GM19438 (cell line): ENCODE results near the gene METRNL.

Experiments
- ATAC-seq: cut with Tn5 transposase; IDR thresholded peaks from one replicate; pipeline ENCODE4 v1.9.1; 2021; ENCODE audit warnings: low read depth; ENCODE audit not compliant: unreplicated experiment

The METRNL gene

DNA sequence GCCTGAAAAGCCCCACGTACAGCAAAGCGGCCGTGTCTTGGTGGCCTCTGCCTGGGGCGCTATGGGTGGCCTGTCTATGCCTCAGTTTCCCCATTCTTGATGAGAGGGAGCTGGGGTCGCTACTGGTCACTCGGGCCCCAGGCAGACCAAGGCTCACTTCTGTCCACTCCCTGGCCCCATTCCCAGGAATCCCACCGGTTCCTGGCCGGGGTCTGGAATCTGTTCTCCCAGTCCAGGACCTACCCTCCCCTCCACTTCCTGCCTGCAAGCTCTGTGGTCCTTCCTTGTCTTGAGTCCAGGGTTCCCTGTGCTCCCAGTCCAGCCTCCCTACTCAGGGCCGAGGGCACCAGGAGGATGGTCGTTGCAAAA is 24.5 kb downstream of the METRNL start:
- ATAC-seq, result no peak

DNA sequence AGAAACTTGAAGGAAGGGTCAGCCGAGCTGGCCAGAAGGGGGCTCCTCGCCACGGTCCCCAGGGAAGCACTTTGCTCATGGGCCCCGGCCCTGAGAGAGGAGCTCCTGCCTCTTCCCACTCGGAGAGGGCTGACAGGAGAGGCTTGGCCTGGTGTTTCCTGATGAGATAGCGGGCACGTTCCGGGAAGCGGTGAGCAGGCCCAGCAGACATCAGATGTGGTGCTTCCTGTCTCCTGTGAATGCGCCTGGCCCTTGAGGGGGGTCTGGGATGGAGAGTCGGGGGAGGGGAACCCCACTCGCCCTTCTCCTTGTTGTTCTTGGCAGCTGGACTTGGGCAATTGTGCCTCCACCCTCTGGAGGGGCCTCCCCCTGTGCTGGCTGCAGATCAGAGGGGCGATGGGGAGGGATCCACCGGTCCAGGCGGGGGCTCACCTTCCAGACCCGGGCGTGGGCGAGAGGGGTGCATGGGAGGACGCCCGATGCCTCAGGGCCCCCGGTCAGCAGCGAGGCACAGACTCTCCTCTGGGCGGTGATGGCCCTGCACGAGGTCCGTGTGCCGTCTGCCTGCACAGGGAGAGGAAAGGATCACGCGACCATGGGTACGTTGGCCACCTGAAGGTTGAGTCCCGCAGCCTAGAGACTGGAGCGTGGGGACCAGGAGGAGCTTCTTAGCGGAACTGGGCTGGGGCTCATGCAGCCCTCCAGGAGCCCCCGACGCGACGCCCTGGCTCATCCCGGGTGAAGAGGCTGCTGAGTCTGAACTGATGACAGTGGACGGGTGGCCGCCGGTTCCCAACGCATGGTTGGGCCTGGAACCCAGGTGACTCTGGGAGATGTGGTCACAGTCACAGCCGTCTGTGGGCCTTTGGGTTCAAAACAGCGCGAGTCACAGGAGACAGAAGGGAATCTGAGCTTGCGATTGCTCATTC is 25.4 kb downstream of the METRNL start:
- no peak for ATAC-seq

DNA sequence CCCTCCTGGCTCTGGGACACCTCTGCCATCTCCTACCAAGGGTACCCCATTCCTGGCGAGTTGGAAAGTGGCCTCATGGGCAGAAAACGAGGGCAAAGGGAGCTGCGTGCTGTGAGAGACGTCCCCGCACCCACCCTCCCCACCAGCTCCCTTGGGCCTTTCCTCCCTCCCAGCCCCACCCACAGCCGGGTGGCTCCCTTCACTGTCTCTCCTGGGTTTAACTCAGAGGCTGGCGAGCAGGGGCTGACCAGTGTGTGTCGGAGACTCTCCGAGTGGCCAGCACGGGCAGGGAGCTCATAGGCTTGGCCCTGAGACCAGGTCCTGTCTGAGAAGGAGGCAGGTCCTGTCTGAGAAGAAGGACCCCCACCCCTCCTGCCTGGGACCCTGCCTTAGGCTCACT is 26.1 kb downstream of the METRNL start:
- ATAC-seq, result no peak

DNA sequence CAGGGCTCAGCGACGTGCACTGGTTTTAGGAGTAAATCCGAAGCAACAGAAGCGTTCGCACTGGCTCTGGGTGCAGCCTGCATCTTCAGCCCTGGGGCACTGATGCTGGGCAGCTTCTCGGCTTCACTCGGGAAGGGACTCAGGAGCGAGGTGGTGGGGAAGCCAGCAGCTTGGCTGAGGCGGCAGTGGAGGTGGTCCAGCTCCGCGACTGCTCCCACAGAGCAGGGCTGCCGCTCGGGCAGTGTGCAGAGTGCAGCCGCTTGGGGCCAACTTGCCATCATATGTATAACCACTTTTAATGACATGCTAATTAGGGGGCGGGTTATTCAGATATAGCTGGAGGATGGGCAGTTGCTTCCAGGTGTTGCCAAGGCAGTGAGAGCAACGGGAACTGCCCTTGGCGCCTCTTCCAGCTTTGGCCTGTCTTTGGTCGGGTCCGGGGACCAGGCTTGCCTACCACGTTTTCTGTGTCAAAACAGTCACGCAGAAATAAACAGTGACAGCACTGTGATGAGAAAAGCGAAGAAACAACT is 26.7 kb downstream of the METRNL start:
- no peak for ATAC-seq

DNA sequence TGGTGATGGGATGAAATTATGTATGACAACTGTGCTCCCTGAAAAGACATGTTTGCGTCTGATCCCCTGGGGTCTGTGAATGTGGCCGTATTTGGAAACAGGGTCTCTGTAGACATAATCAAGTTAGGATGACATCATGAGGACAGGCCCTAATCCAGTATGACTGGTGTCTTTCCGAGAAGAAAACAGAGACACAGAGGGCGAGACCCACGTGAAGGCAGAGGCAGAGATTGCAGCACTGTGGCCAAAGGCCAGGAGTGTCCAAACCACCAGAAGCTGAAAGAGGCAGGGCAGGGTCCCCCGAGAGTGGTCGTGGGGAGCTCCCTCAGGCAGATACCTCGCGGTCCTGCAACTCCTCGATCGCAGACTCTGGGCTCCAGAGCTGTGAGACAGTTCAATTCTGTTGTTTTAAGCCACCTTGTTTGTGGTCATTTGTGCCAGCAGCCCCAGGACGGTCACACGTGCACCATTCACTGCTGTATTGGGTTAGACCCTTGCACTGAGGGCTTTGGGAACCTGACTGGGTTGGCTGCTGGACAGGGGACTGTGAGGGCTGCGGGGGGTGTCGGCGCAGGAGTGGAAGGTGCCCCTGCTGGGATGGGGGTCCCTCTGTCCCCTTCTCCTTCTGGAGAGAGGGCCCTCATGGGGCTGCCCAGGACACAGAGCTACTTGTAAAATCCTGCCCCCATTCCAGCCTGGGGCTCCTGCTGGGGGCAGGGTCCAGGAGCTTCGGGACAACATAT is 27.7 kb downstream of the METRNL start:
- no peak for ATAC-seq

DNA sequence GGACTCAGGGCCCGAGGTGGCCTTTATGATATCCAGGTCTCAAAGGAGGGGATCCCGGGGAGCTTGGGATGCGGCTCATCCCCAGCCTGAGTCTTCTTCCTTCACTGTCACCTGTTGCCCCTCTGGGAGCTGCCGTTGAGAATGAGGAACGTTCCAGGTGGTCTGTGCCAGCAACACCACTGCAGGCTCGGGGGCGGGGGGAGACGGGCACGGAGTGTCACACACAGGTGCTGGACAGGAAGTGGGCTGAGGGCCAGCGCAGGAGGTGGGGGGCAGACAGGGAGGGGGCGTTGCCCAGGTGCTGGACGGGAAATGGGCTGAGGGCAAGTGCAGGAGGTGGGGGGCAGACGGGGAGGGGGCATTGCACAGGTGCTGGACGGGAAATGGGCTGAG is 28.2 kb downstream of the METRNL start:
- no peak for ATAC-seq

DNA sequence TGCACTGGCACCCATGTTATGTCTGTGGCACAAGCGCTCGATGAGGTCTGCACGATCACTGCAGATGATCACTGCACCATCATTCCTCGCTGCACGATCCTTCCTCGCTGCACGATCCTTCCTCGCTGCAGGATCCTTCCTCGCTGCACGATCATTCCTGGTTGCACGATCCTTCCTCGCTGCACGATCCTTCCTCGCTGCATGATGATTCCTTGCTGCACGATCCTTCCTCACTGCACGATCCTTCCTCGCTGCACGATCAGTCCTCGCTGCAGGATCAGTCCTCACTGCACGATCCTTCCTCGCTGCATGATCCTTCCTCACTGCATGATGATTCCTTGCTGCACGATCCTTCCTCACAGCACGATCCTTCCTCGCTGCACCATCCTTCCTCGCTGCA is 29.3 kb downstream of the METRNL start:
- no peak for ATAC-seq

DNA sequence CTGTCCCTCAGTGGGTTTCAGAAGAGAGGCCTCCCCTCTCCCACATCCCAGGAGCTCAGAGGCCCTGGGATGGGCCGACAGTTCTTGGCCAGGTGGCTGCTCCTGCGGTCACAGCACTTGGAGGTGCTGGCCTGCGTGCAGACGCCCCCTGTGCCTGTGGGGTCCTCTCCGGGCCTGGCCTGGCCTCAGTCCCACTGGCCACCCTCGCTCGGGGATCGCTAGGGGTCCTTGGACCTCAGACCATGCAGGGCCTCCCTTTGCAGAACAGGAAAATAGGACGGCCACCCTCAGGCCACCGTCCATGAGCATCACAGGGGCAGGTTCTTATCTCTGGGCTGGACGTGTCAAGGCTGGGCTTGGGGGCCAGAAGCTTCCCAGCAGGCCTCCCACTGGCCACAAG is 30.0 kb downstream of the METRNL start:
- ATAC-seq, result no peak

DNA sequence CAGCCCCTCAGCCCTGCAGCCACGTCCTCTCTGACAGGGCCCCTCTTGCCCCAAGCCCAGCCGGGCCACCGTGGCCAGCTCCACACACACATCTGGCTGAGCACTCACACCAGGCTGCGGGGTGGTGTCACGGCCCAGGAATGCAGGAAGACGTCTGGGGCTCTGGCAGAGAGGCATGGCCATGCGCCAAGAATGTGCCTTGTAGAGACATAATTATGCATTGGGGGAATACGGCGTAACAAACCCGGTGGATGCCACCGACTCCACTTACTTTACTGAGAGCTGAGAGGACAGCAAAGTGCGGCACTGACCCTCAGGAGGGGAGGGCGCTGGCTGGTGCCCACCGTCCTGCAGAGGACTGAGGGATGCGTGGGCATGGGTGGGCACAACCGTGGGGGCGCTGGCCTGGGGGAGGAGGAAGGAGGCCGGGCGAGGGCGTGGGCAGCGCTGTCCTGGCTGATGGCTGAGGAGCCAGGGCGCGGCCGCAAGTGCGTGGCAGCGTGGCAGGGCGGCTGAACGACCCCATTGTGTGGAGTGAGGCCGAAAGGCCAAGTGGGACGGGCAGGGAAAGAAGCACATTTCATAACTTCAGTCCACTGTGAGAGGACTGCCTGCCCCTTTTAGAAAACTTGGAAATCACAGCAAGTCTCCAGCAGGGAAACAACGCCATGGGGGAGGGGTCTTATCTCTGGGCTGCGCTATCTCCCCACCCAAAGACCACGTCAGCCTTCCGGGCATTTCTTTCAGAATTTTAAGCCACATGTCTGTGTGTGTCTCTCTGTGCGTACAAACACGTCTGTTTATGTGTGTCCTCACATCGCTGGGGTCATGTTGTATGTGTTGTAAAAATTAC is 30.6 kb downstream of the METRNL start:
- no peak for ATAC-seq

DNA sequence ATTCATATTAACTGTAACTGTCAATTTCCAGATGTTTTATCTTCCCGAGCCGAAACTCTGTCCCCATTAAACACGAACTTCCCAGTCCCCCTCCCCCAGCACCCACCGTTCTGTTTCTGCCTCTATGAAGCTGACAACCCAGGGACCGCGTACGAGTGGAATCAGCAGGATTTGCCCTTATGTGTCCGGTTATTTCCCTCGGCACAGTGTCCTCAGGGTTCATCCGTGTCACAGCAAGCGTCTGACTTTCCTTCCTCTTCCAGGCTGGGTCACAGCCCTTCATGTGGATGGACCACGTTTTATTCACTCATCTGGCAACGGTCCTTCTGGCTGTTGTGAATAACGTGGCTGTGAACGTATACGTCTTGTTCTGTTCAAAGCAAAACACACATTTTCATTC is 31.3 kb downstream of the METRNL start:
- no peak for ATAC-seq

DNA sequence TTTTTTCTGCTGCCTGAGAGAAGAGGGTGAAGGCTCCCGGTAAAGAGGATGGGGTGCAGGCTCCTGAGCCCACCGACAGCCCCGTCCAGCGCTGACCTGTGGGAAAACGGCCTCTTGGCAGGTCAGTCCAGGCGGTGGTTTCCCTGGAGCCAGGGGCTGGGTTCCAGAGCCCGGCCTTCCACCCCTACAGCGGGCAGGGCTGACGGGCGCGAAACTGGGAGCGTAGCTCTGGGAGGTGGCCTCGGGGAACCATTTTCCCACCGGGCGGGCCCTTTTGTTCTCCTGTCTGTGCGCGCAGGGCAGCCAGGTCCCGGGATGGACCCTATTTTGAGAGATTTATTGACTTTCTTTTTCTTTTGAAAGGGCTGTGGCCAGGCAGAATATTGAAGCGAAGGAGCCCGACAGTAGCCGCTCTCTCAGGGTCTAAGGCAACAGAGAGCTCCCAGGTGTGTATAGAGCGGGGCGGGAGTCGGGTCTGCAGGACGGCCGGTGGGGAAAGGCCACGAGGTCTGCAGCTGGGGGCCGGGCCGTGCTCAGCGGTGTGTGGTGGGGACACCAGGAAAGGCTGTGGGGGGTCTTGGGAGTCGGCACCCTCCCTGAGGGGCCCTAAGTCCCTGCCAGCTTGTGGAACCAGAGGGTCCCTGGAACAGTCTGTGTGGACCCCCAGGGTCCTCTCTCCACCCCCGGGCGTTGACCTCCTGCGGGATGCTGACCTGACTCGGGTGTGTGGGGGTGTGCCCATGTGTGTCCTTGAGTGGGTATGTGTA is 32.3 kb downstream of the METRNL start:
- ATAC-seq, result no peak

DNA sequence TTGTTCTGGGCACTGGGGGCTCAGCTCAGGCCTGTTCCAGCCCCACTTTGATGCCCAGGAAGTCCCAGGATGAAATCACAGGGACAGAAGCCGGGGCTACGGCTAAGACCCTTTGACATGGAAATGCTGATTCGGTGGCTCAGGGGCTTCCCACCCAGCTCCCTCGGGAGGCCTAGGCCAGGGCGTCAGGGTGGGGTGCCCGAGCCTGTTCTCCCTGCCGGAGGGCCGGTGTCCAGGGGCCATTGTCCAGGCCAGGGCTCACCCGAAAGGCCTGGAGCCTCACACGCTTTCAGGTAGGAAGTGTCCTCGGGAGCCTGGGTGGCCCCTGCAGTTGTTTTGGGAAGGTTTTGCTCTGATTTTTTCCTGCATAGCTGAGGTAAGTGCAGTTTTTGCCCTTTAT is 34.0 kb downstream of the METRNL start:
- no peak for ATAC-seq

DNA sequence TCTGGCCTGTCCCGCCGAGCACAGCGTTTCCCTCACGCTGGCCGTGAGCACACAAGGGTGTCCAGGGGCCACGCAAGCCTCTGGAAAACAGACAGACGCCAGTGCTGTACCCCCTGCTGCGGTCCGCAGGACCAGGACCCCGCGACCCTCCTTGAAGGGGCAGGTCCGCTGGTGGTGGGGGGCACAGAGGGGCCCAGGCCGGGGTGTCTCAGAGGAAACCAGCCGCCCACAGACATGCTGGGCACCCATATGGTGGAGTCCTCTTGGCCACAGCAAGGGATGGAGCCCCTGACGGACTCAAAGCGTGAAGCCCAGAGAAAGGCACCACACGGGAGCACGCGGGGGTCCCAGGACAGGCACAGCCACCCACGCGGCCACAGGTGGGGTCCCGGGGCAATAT is 34.4 kb downstream of the METRNL start:
- no peak for ATAC-seq

DNA sequence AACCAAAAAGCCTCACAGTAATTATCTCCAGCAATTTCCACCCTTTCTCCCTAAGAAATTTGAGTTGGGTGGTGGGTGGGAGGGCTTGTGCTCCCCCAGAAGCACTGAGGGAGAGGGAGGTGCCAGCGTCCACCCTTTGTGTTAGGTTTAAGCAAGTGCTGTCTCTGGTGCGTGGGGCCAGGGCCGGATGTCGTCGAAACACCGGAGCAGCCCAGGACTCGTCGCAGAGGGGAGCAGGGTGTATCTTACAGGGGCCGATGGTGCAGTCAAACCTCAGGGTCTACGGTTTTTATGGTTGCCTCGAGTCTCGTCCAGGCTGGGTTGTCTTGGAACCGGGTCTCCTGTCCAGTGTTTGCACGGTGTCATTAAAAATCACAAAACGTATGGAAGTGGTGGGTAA is 35.3 kb downstream of the METRNL start:
- ATAC-seq, result no peak

DNA sequence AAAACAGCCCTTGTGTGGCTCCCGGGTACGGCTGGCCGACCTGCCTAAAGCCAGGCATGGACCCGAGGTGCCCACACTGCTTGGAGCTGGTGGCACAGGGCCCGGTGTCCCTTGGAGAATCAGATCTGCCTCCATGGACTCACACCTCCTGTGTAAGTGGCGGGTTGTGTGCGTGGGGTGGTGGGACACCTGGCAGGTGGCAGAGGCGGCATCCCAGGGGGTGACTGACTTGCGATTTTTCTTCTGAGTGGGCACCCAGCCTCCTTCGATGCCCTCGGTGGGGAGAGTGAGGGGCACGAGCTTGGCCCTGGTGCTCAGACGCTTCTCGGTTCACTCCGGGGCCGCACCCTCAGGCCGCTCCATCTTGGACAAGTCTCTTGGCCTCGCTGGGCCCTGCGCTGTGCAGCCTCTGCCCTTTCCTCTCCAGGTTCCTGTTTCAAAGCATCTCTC is 35.8 kb downstream of the METRNL start:
- no peak for ATAC-seq

DNA sequence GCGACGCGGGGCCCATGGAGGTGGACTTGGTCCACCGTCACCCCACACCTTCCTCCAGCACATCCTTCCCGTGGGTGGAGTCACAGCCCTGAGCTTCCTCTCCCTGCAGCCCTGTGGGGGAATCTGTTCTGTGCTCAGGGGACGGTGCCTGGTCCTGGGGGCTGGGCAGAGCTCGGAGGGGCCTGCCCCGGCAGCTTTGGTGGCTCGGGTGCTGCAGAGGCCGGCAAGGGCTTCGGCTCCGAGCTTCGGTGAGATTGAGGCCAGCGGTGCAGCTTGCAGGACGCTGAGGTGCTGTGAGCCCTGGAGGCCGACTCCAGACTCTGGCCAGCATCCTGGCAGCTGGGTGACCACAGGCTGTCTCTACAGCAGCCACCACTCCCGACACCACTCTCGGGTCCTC is 36.4 kb downstream of the METRNL start:
- ATAC-seq, result no peak

DNA sequence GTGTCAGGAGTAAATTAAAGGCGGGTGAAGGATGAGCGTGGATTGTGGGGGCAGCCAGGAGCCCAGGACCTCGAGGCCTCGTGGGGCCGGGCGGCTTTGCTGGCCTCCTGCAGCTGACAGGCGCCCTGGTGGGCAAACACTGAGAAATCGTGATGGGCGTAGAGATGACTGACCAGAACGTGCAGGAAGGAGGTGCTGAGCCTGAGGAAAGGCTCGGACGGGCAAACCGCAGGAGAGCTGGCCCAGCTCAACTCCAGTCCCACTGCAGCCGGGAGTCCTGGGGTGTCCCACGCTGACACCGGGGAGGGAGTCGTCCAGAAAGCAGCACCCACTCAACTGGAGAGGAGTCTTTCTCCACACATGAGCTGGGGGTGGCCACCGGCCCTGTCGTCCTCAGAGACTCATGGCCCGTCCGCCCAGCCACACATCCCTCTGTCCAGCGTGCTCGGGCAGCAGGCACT is 36.9 kb downstream of the METRNL start:
- ATAC-seq, result no peak

DNA sequence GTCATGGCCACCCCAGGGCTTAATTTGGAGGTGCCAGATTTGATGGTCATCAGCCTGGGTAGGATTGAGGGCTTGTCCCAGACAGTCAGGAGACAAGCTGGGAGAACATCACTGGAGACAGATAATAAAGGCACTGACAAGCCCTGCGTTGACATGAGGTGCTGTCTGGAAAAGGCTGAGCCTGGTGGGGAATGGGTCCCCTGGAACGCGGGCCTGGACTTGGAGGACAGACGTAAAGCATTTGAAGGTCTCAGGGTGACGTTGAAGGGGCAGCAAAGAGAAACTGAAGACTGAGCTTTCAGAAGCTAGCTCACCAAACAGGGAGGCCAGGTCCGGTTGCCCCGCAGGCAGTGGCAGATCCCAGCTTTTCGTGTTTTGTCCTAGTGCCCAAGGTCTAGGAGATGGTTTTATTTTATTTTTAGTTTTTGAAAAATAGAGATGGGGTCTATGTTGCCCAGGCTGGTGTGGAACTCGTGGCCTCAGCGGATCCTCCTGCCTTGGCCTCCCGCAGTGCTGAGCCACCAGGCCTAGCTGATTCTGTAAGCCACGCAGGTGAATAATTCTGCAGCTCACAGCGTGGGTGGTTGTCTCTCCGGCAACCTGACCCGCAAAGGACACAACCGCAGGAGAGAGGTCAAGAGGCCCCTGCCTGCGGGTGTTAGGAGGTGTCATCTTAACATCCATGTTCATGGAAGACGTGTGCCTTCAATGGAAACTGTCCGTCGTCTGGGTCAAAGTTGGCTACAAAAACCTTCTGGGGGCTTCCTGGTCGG is 37.6 kb downstream of the METRNL start:
- no peak for ATAC-seq

DNA sequence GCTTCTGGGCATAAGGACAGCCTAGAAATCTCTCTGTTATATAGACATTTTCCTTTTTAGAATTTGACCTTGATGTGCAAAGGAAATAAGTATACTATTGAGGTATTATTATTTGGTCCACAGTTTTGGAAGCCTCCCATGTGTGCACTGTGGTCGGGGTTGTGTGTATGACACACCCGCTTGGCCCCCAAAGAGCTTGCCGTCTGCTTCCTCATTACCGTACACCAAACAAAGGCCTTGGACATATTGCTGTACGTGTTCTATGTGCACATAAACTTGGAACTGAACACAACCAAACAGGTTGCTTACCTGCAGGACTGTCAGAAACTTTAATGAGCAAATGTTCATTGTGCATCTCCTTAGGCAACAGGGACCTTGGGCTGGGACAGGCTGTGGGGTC is 38.2 kb downstream of the METRNL start:
- ATAC-seq, result no peak
